Measurements from ENCODE around the gene PAK2.
"Not testable (repeated sequence)": the region's sequence is repeated elsewhere in the genome, so short reads cannot be mapped to it uniquely, and the experiment has no call there.

PAK2 gene

DNA sequence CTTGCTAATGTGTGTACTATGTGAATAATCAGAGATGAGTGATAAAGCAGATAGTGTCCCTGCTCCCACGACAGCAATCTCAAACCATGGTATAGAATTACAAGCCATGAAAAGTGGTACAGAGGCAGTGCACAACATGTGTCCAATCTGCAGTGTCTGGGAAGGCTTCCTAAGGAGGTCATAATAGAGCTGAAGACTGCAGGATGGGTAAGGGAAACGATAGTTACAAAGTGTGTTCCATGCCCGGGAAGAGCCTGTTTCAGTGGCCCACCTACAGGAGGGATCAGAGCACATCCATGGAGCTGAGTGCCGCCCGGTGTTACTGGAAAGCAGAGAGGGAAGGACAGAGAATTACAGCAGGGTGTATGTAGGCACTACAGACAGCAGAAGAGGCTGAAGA lies 48.9 kb downstream of the PAK2 start:
- DNase-seq: no peak

DNA sequence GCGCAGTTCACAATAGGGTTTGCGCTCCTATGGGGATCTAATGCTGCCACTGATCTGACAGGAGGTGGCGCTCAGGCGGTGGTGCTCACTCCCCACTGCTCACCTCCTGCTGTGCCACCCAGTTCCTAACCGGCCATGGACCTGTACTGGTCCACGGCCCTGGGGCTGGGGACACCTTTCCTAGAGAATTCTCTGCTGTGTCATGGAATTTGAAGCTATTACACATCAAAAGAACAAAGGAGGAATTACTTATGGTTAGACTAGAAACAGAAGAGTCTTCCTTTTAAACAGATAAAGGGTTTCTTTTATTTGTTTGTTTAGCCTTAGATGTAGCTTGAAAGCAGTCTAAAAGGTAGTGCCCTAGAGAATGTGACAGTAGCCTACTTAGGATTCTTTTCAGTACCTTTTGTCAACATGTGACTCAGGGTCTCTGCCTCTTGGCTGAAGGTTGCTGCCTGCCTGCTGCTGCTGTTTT lies 50.3 kb downstream of the PAK2 start:
- DNase-seq: no peak

DNA sequence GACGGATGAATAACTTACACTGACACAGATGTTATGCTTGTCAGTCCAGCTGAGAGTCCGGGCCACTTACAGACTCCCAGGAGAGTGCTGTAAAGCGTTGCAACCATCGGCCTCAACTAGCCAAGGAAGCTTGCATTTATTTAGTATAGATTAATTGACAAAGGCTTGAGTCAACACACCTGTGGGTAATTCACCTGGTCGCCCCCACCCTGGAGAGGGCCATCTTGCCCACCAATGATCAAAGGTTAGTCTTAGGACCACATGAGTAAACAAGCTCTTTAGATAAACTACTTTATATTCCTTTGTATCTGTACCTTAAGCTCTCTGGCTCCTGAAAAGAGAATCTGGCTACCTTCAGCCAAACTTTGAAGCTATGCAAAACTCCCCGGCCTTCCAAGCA lies 51.0 kb downstream of the PAK2 start:
- no peak for DNase-seq

DNA sequence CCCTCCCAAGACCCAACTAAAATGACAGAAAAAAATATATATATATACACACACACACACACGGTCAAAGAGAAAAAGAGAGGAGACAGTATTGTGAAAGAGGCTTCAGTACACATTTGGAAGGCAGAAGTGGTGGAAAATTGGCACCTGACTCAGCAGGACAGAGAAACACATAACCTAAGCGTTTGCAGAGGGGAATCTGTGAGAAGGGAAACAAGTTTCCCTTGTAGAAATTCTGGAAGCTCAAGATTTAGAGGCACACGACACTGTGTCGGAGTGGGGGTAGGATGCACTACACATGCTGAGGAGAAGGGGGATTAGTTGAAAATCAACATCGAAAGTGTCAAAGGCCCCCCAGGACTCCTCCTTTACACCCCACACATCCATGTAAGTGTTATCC lies 53.1 kb downstream of the PAK2 start:
- DNase-seq: no peak

DNA sequence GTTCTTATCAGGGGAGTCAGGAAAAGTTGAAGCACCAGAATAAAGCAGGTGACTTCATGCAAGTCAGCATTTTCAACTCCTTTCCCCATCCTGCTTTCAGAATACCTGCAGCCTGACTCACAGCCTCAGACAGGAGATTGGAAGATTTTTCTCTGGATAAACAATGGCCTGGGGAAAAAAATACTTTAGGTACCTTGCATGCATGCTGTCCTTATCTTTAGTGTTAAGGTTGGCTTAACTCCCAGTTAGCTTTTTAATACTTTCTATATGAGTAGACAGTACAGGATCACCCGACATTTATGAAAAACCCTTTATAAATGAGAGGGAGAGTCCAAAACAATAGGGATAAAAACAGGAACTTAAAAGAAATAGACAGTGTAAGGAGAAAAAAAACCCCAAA lies 53.6 kb downstream of the PAK2 start:
- peak; percentile 91 for DNase-seq

DNA sequence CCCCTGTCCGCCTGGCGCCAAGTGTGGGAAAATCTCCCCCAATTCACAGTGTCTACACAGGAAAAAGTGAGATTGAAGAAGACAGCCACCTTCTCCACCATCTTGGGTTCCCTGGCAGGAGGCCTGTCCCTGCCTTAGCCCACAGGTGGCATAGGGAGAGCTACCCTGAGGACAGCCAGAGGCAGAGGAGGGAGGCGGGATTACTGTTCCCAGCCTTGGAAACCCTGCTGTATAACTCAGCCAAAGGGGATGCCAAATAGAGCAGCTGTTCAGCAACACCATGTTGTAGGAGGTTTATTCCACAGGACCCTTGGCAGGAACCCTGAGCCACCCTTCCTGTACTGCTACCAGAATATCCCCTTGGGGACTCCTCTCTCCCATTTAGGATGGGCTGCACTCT lies 54.8 kb downstream of the PAK2 start:
- DNase-seq: no peak

DNA sequence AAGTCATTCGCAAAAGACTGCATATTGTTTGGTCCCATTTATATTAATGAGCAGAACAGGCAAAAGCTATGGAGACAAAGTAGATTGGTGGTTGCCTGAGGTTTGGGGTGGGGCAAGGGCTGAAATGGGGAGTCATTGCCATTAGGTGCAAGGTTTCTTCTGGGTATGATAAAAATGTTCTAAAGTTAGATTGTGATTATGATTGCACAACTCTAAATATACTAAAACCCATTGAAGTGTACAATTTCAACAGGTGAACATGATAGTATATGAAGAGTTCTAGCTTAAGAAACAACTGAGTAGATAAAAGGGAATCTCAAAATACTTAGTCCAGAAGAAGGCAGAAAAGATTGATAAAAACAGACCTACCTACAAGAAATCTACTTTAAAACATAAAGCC lies 56.7 kb downstream of the PAK2 start:
- no peak for DNase-seq

DNA sequence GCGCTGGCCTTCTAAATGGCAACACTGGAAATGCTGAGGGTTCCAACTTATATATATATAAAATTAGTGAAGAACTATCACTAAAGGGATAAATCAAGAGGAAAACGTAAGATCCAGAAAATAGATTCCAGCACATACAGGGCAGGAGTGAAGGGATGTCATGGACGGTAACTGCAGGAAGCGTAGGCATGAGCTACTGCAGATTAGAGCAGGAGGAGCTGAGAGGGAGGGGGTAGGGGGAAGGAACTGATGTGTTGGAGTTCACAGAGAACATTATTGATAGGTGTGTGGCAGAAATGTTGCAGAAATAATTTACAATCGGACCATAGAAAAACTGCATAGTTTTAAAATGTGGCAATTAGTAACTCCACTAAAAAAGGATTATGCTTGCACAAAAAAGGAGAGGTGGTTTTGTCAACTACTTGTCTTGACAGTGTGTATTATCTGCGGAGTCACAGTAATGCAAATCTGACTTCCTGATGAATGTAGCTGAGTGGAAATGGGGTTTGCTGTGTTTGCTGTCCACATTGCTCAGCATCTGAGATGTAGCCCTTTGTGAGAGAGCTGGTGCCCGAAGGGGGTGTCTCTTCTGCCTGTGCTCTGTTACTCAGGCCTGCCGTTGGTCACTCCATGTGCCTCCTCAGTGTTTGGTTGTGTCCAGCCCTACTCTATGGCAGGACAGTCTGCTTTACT lies 61.2 kb downstream of the PAK2 start:
- no peak for DNase-seq

DNA sequence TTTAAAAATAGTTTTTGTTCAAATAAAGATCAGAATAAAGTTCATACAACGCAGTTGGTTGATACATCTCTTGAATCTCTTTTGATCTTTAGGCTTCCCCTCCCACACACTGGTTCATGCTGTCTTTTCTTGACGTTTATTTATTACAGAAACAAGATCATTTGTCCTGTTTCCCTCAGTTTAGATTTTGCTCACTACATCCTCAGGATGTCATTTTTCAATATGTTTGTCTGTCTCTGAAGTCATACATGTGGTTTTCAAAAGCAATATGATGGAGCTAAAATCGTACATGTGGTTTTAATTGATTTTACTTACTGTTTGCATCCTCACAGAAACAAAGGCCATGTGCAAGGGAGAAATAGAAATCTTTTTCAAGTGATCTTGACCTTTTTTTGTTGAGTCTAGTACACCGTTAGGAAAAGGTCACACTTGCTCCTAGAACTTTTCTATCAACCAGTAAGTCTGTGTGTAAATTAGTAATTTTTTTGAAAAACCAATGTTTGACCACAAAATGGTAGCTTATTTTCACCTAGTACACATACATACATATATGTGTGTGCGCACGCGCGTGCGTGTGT lies 64.3 kb downstream of the PAK2 start:
- no peak for DNase-seq

DNA sequence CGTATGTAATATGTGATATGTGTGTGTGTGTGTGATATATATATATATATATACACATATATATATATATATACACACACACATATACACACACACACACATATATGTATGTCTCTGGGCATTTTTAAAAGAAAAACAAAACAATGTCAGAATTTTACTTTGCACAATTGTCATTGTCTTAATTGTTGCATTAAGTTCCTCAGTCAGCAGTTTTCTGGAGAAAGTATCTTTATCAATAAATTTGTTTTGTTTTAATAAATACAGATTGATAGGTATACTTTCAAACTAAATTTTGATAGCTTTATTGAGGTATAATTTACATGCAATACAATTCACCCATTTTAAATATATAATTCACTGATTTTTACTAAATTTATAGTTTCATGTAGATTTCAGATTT lies 65.1 kb downstream of the PAK2 start:
- DNase-seq: no peak

DNA sequence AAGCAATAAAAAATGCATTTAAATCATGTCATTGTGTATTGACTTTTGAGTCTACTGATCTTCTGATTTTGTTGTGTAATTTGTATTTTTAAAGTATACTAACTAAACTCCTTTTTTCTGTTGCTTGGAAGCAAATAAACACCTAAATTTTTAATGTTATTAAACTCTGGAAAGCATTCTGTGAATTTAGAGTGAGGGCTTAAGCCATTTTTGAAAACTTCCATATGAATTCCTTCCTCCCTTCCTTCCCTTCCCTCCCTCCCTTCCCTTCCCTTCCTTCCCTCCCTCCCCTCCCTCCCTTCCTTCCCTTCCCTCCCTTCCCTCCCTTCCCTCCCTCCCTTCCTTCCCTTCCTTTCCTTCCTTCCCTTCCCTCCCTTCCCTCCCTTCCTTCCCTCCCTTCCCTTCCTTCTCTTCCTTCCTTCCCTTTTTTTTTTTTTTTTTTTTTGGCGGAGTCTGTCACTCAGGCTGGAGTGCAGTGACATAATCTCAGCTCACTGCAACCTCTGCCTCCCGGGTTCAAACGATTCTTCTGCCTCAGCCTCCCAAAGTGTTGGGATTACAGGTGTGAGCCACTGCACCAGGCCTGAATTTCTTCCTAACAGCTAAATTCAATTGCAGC lies 71.4 kb downstream of the PAK2 start:
- DNase-seq: no peak

DNA sequence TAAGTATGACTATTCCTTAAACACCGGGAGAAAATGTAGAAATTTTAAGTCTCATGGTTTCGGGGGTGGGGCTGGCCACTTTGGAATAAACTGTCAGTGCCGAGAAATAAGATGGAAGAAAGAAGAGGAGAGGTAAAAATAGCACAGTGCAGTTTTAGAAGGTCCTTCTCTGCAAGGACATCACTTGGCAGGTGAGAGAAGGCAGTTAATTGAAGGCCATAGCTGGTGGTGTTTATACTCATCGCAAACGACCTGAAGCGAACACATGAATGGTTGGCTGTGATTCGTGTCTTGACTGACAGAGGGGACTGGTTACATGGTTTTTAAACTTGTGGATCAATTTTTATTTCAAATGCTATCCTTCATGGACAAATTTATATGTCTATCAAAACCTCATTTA lies 73.2 kb downstream of the PAK2 start:
- DNase-seq: no peak

DNA sequence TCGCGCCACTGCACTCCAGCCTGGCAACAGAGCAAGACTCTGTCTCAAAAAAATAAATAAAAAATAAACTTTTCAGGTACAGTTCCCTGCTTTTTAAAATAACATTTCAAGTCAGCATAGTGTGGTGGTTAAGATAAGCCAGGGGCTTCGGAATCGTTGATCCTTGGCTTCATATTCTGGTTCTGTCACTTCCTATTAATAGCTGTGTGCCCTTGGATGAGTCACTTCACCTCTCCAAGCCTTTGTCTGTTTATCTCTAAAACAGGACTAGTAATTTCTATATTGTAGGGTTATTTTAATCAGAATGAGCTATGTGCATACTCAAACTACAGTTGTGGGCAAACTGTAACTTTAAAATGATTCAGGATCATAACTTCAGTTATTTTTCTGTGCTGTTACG lies 74.2 kb downstream of the PAK2 start:
- DNase-seq: no peak

DNA sequence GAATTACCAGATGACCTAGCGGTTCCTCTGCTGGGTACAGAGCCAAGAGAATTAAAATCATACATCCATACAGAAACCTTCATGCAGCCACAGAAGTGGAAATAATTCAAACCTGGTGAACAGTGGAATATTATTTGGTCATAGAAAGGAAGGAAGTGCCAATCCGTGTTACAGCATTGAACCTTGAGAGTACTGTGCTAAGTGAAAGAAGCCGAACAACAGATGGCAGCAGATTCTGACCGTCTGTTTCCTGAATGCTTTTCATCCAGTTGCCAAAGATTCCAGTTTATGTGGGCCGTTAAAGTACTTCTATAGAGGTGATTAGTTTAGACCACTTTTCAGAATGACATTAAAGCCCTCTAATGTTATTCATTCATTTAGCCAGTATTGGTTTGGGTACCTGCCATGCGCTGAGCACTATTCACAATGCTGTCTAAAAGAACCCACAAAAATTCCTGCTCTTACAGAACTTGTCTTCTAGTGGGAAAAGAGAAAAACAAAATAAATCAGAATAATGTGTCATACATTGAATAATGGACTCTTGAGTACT lies 82.2 kb downstream of the PAK2 start:
- no peak for DNase-seq

DNA sequence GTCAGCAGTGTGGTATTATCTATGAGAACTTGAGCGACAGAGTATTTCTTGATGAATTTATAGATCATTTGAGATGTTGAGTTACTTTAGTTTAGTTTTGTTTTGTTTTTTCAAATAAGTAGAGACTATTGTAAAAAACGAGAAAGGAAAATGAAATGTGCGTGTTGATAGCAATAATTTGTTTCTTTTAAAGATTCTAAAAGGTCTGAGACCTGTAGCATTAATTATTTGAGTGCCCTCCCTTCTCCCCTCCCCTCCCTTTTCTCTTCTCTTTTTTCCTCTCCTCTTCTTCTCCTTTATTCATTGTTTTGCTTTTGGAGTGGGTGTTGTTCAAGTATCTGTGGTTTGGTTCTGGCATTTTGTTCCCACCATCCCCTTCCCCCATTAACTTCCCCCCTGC lies 90.0 kb downstream of the PAK2 start:
- not testable (repeated sequence) for DNase-seq

DNA sequence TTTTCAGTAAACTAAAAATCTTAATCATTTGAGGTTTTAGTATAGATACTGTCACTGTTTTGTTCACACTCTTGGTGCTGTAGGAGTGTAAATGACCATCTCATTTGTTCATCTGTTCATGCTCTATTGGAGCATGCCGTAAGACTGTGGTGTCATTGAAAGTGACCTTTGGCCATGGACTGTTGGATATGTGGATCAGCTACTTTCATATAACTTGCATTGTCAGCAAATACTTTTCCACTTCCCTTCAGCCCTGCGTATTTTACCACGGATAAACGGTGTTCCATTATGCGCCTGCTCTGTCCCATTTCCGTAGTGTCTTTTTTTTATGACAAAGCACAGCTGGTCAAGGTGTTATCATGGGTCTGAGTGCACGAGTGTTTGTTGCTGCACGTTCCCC lies 95.4 kb downstream of the PAK2 start:
- DNase-seq: no peak

DNA sequence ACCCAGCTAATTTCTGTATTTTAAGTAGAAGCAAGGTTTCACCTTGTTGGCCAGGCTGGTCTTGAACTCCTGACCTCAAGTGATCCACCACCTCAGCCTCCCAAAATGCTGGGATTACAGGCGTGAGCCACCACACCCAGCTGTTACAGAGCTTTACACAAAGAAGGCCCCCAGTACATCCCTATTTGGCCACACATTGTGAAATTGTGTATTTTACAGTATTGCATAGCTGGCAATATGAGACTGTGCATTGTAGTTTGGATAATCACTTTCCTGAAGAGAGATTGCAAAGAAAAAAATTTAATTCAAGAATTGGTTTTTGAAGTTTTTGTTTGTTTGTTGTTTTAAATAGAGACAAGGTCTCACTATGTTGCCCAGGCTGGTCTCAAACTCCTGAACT lies 97.0 kb downstream of the PAK2 start:
- DNase-seq: not testable (repeated sequence)

DNA sequence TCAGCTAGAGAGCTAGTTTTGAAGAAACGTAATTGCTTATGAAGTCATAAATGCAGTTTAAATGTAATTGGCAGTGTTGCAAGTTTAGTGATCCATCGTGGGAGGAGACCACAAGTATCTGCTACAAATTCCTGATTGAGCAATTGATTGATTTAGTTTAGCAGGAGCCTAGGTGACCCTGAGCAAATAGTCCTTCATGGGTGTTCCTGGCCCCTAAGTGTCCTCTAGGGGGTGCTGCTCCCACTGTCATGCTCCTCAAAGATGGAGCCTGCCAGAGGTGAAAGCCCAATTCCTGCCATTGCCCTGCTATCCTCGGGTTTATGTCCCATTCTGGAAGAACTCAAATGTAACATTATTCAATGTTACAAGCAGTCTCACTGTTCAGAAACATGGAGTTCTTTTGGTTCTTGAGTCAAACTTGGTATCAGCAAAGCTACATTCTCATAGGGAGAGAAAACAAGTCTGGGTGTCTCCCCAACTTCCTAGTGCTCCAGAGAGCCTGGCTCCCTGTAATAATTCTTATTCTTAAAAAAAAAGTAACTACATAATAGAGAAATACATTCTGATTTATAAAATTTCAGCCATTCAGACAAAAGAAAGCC lies 98.3 kb downstream of the PAK2 start:
- DNase-seq: no peak

DNA sequence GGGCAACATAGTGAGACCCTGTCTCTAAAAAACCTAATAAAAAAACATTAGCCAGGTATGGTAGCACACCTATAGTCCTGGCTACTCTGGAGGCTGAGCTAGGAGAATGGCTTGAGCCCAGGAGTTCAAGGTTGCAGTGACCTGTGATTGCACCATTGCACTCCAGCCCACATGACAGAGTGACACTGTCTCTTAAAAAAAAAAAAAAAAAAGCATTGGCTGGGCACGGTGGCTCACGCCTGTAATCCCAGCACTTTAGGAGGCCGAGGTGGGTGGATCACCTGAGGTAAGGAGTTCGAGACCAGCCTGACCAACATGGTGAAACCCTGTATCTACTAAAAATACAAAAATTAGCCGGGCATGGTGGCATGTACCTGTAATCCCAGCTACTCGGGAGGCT lies 99.7 kb downstream of the PAK2 start:
- DNase-seq: not testable (repeated sequence)

DNA sequence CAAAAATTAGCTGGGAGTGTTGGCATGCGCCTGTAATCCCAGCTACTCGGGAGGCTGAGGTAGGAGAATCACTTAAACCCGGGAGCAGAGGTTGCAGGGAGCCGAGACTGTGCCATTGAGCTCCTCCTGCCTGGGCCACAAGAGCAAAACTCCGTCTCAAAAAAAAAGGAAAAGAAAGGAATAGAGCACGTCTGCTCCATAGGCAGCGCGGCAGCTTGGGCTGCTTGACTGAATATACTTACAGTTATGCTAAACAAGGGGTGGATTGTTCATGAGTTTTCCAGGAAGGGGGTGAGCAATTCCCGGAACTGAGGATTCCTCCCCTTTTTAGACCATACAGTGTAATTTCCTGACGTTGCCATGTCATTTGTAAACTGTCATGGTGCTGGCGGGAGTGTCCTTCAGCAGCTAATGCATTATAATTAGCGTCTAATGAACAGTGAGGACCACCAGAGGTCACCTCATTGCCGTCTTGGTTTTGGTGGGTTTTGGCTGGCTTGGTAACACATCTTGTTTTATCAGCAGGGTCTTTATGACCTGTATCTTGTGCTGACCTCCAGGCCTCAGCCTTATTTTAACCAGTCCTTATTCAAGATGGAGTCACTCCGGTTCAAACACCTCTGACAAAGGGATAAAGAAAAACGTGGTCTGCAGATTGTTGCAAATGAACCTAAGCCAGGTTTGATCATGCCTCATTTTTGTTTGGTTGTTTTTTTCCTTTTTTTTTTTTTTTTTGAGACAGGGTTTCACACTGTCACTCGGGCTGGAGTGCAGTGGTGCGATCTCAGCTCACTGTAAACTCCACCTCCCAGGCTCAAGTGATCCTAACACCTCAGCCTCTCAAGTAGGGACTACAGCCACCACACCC lies 103.1 kb downstream of the PAK2 start:
- DNase-seq: no peak

DNA sequence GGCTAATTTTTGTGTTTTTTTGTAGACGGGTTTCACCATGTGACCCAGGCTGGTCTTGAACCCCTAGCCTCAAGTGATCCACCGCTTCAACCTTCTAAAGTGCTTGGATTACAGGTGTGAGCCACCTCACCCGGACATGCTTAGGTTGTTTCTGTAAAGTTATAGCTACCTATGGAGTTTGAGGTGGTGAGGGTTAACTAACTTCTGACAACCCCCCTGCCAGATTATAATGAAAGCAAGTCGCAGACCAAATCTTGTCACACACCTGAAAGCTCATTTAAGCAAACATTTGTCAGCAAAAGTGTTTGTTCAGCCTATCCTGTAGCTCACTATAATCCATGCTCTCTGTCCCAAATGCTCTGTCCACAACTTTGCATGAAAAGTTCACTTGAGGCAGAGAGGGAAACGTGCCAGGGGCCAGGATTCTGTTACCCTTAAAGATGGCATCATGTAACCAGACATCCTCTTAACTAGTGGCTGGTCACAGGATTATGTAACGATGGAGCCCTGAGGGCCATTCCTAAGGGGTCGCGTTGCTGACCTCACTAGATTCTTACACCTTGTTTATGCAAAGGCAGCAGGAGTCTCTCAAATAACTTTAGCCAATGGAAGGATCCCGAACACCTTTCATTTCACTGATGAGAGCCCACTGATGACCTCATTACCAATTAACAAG lies 103.9 kb downstream of the PAK2 start:
- DNase-seq: no peak
